Stomach (tissue), 9 donors: ENCODE results near the gene SBF2. TPM values are rescaled to one million over a fixed set of nuclear protein-coding genes. Genes with fewer than 3 reads are reported as not detected.
"Not testable (repeated sequence)": the region's sequence is repeated elsewhere in the genome, so short reads cannot be mapped to it uniquely, and the experiment has no call there.

ENCODE experiments used
- DNase-seq, 2 donors: peaks; one replicate each; pipeline versions ENCODE4 v3.0.0 to v3.0.0-alpha.2; 2013 to 2019
- H3K27ac ChIP-seq, 5 donors: fragments of 200-600 bp in 4 of 5; sonication (generic) in 4 of 5; one replicate each; pipeline ENCODE4 v1.5.1; 2013 to 2019; ENCODE audit warnings: mild to moderate bottlenecking in 1 of 5, moderate library complexity in 1 of 5
- H3K27me3 ChIP-seq, 3 donors: fragments of 200-600 bp; sonication (generic); one replicate each; pipeline ENCODE4 v1.5.1; 2017 to 2019; ENCODE audit warnings: mixed run types in 1 of 3
- H3K36me3 ChIP-seq, 4 donors: fragments of 200-600 bp; sonication (generic); 1 replicate in 3 of 4; 2 replicates in 1 of 4; pipeline ENCODE4 v1.5.1; 2016 to 2019
- H3K4me1 ChIP-seq, 4 donors: fragments of 200-600 bp; sonication (generic); one replicate each; pipeline ENCODE4 v1.5.1; 2016 to 2019
- H3K4me3 ChIP-seq, 4 donors: fragments of 200-600 bp; sonication (generic) in 3 of 4; one replicate each; pipeline ENCODE4 v1.5.1; 2016 to 2019; ENCODE audit warnings: mild to moderate bottlenecking in 1 of 4
- H3K9me3 ChIP-seq, 4 donors: fragments of 200-600 bp; sonication (generic); one replicate each; pipeline ENCODE4 v1.5.1; 2016 to 2019
- EP300 ChIP-seq: sonication (generic); formaldehyde crosslinking; IDR thresholded peaks from one replicate; pipeline ENCODE4 v1.6.1; 2017; ENCODE audit warnings: antibody characterized with exemption
- POLR2A ChIP-seq, 4 donors: fragments of 450-650 bp; IDR thresholded peaks; one replicate each; pipeline ENCODE4 v1.6.1; 2016; ENCODE audit warnings: antibody characterized with exemption in 4 of 4, control low read depth in 2 of 4, mild to moderate bottlenecking in 1 of 4, moderate library complexity in 1 of 4
- POLR2AphosphoS5 ChIP-seq, 3 donors: sonication (generic); formaldehyde crosslinking; IDR thresholded peaks; one replicate each; pipeline ENCODE4 v1.6.1; 2016; ENCODE audit warnings: antibody characterized with exemption in 3 of 3
- WGBS, 5 donors: extraction: QIAGEN DNeasy Blood & Tissue Kit in 3 of 5; methylation state at CpG; one replicate each; pipeline versions ENCODE4 v1.1.5 to v1.1.7; 2013 to 2018; 5-methylcytosine and 5-hydroxymethylcytosine counted together
- intact Hi-C: fragments of 100-400 bp; cut with DNase I; formaldehyde crosslinking; loops from one replicate; pipeline ENCODE4 v1.15.1; 2023; ENCODE audit warnings: low total_unique reads
- polyA plus RNA-seq, 3 donors: library from polyadenylated mRNA; stranded (reverse); fragments of 200-250 nt; gene quantifications; one replicate each; pipeline ENCODE4 v1.2.3, GENCODE V29; 2013
- total RNA-seq, 5 donors: library from RNA; depleted of rRNA; stranded (reverse); fragments of >200 nt; gene quantifications; one replicate each; pipeline versions ENCODE4 v1.1.0 to v1.2.3, GENCODE V29; 2014 to 2016
- TF ChIP-seq, protein P1 (sequence below), 7 experiments: fragments of 450-650 bp in 4 of 7; fragments of 200-600 bp in 3 of 7; sonication (generic) in 3 of 7; IDR thresholded peaks; one replicate each; pipeline ENCODE4 v1.5.1; 2016 to 2019; ENCODE audit warnings: antibody characterized with exemption in 7 of 7, control low read depth in 2 of 7, mild to moderate bottlenecking in 1 of 7
- donor health status: healthy with polysubstance abuse.
- donor health status: Bipolar disorder and iron deficiency.
- donor health status: healthy.

Gene SBF2
- total and polyA plus RNA-seq, 8 donors: 8.6 to 260 (median 37.2) TPM

DNA sequence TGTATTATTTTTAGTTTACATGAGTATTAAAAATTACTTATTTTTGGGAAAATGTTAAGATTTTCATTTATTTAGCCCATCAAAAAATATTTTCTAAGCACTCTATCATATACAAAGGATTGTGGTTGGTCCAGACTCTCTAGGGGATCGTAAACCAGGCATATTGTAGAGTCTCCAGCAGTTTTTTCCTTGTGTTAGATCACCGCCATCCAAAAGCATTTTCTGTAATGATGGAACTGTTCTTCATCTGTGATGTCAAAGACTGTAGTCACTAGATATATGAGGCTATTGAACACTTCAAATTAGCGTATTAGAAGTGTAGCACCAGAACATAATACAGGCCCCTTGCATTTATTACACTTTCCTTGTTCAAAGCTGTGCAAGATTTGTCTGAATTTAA lies 154.9 kb downstream of the SBF2 start:
- H3K36me3 ChIP-seq: no peaks in the 10 kb centered on the region
- no peak overlapping the region for H3K27ac ChIP-seq
- no peaks in the 10 kb centered on the region for H3K9me3 ChIP-seq
- H3K4me3 ChIP-seq: no peak overlapping the region
- DNase-seq: no peak
- intact Hi-C loops: no loop called here
- no peaks in the 10 kb centered on the region for H3K27me3 ChIP-seq
- 95 to 98% (median 96%) methylated on average over 3 of the region's 3 CpGs for WGBS, 5 donors
- TF ChIP-seq EP300 (no peak), POLR2AphosphoS5 (IDR thresholded peaks at IDR 0.05) (no peak), POLR2A (IDR thresholded peaks at IDR 0.05) (no peak)
- TF ChIP-seq, protein P1, sequence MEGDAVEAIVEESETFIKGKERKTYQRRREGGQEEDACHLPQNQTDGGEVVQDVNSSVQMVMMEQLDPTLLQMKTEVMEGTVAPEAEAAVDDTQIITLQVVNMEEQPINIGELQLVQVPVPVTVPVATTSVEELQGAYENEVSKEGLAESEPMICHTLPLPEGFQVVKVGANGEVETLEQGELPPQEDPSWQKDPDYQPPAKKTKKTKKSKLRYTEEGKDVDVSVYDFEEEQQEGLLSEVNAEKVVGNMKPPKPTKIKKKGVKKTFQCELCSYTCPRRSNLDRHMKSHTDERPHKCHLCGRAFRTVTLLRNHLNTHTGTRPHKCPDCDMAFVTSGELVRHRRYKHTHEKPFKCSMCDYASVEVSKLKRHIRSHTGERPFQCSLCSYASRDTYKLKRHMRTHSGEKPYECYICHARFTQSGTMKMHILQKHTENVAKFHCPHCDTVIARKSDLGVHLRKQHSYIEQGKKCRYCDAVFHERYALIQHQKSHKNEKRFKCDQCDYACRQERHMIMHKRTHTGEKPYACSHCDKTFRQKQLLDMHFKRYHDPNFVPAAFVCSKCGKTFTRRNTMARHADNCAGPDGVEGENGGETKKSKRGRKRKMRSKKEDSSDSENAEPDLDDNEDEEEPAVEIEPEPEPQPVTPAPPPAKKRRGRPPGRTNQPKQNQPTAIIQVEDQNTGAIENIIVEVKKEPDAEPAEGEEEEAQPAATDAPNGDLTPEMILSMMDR (IDR thresholded peaks at IDR 0.05): no peak
- peaks cover 0 to 8% (median 7%) of the 10 kb centered on the region in 4 donors for H3K4me1 ChIP-seq

DNA sequence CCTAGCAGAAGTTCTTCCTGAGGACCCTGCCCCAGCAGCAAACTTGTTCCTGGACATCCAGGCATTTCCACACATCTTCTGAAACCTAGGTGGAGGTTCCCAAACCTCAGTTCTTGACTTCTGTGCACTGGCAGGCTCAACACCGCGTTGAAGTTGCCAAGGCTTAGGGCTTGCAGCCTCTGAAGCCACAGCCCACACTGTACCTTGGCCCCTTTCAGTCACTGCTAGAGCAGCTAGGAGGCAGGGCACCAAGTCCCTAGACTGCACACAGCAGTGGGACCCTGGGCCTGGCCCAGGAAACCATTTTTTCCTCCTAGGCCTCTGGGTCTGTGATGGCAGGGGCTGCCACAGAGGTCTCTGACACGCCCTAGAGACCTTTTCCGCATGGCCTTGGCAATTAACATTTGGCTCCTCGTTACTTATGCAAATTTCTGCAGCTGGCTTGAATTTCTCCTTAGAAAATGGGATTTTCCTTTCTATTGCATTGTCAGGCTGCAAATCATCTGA lies 159.0 kb downstream of the SBF2 start:
- Histone ChIP-seq H3K27ac (no peak overlapping the region), H3K27me3 (no peaks in the 10 kb centered on the region), H3K4me3 (no peak overlapping the region), H3K9me3 (no peaks in the 10 kb centered on the region), H3K4me1 (peaks cover 0 to 8% (median 5%) of the 10 kb centered on the region in 4 donors), H3K36me3 (no peaks in the 10 kb centered on the region)
- 95 to 98% (median 97%) methylated on average over 5 of the region's 5 CpGs for WGBS, 5 donors
- intact Hi-C loops: no loop called here
- TF ChIP-seq EP300 (no peak), POLR2AphosphoS5 (IDR thresholded peaks at IDR 0.05) (no peak), POLR2A (IDR thresholded peaks at IDR 0.05) (no peak)
- TF ChIP-seq, protein P1 (IDR thresholded peaks at IDR 0.05): no peak
- DNase-seq: no peak

DNA sequence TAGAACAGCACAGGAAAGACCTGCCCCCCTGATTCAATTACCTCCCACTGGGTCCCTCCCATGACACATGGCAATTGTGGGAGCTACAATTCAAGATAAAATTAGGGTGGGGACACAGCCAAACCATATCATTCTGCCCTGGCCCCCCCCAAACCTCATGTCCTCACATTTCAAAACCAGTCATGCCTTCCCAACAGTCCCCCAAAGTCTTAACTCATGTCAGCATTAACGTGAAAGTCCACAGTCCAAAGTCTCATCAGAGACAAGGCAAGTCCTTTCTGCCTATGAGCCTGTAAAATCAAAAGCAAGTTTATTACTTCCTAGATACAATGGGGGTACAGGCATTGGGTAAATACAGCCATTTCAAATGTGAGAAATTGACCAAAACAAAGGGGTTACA lies 159.8 kb downstream of the SBF2 start:
- H3K4me1 ChIP-seq, intact Hi-C loops, H3K36me3 ChIP-seq, DNase-seq, H3K27ac ChIP-seq, H3K27me3 ChIP-seq, H3K9me3 ChIP-seq, H3K4me3 ChIP-seq: not testable (repeated sequence)
- 88 to 100% (median 94%) methylated on average over 1 of the region's 1 CpG for WGBS, 5 donors

DNA sequence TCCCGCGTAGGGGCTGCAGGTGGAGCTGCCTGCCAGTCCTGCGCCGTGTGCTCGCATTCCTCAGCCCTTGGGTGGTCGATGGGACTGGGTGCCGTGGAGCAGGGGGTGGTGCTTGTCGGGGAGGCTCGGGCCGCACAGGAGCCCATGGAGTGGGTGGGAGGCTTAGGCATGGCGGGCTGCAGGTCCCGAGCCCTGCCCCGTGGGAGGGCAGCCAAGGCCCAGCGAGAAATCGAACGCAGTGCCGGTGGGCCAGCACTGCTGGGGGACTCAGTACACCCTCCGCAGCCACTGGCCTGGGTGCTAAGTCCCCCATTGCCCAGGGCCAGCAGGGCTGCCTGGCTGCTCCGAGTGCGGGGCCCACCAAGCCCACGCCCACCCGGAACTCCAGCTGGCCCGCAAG lies 160.8 kb downstream of the SBF2 start:
- H3K27me3 ChIP-seq, DNase-seq, H3K4me1 ChIP-seq, H3K36me3 ChIP-seq, H3K9me3 ChIP-seq, H3K4me3 ChIP-seq, H3K27ac ChIP-seq, intact Hi-C loops: not testable (repeated sequence)
- WGBS, 5 donors: 88 to 98% (median 94%) methylated on average over 8 to 23 of the region's 23 CpGs; no CpG with 5 or more reads in 1 of the 5 donors

DNA sequence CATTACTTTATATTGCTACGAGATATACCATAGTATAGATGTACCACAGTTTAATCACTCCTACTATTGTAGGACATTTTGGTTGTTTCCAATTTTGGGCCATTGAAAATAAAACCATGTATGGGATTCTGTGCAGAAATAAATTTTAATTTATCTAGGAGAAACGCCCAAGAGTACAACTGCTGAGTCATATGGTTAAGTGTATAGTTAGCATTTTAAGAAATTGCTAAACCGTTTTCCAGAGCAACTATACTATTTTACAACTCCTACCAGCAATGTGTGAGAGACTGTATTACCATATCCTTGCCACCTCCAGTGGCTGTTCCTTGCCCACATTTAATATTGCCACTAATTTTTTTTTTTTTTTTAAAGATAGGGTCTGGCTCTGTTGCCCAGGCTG lies 163.1 kb downstream of the SBF2 start:
- DNase-seq: no peak
- peaks cover 0 to 9% (median 4%) of the 10 kb centered on the region in 4 donors for H3K4me1 ChIP-seq
- H3K9me3 ChIP-seq: no peaks in the 10 kb centered on the region
- no peak overlapping the region for H3K4me3 ChIP-seq
- 82 to 91% (median 87%) methylated on average over 3 of the region's 3 CpGs for WGBS, 5 donors
- H3K36me3 ChIP-seq: no peaks in the 10 kb centered on the region
- intact Hi-C loops: no loop called here
- TF ChIP-seq POLR2AphosphoS5 (IDR thresholded peaks at IDR 0.05): no peak
- TF ChIP-seq EP300: no peak
- no peak for TF ChIP-seq POLR2A (IDR thresholded peaks at IDR 0.05)
- TF ChIP-seq, protein P1 (IDR thresholded peaks at IDR 0.05): no peak
- no peaks in the 10 kb centered on the region for H3K27me3 ChIP-seq
- no peak overlapping the region for H3K27ac ChIP-seq

DNA sequence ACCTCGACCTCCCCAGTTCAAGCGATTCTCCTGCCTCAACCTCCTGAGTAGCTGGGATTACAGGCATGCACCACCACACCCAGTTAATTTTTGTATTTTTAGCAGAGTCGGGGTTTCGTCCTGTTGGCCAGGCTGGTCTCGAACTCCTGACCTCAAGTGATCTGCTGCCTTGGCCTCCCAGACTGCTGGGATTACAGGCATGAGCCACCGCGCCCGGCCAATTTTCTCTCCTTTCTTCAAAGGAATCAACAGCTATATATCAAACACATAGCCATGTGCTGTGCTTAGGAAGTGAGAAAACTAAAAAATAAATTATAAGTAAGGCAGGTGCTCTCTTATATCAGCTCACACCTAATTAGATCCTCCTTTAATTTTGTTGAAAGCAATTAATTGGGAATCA lies 164.8 kb downstream of the SBF2 start:
- DNase-seq, H3K4me3 ChIP-seq, H3K27me3 ChIP-seq, H3K4me1 ChIP-seq, H3K9me3 ChIP-seq, intact Hi-C loops, H3K27ac ChIP-seq, H3K36me3 ChIP-seq: not testable (repeated sequence)
- WGBS, 5 donors: 95 to 100% (median 95%) methylated on average over 8 of the region's 8 CpGs
